LoVo (cell line): ENCODE measurements around the gene AHR.

Experiments
- DNase-seq: peaks from one replicate; pipeline ENCODE4 v3.0.0-alpha.2; 2016; ENCODE audit warnings: low spot score

Gene AHR

DNA sequence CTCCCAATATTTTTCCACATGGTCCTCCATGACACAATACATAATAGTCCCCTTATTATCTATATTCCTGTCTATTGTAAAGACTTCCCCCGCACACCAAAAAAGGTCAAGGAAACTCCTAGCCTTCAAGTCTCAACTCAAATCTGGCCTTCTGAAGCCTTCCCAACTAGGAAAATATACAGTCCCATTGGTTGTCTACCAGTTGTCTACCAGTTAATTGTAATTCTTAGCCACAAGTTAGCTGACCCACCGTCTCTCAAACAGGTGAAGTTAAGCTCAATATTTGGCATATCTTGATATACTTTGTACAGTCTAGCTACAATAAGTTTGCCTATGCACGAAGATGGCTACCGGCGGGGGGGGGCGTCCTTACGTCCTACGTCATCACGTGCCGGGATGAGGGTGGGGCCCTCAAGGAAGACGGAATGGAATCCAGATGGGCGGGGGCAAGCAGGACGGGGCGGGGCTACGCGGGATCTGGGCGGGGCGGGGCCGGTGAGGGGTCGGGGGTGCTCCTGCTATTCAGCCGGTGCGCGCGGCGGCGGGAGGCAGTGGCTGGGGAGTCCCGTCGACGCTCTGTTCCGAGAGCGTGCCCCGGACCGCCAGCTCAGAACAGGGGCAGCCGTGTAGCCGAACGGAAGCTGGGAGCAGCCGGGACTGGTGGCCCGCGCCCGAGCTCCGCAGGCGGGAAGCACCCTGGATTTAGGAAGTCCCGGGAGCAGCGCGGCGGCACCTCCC lies at the start of gene AHR:
AHR (plus strand) TSS at position 551 of the 738 bp plus-strand sequence. CDS start 613 bp downstream, outside the sequence.
- DNase-seq, result peak; percentile 97

GRCh38 chr7:17253885-17254284 lies 44.6 kb upstream of the AHR start:
- no peak for DNase-seq

DNA sequence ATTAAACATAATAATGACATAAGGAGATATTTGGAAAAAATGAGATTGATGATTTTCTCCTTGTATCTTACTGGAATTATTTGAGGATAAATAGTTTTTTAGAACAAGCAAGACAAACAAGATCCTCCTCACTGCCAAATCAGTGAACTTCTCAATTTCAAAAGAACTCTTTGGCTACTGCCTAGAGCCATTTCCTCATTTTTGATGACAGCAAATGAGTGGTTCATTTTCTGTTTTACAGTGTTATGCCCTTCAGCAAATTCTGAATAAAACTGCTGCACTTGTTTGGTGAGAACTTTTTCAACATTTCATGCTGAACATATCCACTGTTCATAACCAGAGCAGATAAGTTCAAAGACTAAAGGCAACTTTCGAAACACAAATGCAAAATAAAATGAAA lies 42.5 kb upstream of the AHR start:
- no peak for DNase-seq

- DNase-seq, result no peak
Observed at GRCh38 chr7:17256375-17256774, 42.1 kb upstream of the AHR start.

DNA sequence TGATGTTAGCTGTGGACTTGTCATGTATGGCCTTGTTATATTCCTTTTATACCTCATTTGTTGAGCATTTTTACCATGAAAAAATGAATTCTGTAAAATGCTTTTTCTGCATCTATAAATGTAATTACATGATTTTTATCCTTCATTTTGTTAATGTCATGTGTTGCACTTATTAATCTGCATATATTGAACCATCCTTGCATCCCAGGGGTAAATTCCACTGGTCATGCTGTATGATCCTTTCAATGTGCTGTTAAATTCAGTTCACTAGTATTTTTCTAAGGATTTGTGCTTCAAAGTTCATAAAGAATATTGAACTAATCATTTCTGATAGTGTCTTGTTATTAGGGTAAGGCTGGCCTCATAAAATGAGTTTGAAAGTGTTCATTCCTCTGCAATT lies 31.9 kb upstream of the AHR start:
- no peak for DNase-seq

GRCh38 chr7:17269341-17270221 lies 28.9 kb upstream of the AHR start:
- no peak for DNase-seq

- peak; percentile 30 for DNase-seq
Observed at GRCh38 chr7:17274551-17275245, 23.8 kb upstream of the AHR start.

DNA sequence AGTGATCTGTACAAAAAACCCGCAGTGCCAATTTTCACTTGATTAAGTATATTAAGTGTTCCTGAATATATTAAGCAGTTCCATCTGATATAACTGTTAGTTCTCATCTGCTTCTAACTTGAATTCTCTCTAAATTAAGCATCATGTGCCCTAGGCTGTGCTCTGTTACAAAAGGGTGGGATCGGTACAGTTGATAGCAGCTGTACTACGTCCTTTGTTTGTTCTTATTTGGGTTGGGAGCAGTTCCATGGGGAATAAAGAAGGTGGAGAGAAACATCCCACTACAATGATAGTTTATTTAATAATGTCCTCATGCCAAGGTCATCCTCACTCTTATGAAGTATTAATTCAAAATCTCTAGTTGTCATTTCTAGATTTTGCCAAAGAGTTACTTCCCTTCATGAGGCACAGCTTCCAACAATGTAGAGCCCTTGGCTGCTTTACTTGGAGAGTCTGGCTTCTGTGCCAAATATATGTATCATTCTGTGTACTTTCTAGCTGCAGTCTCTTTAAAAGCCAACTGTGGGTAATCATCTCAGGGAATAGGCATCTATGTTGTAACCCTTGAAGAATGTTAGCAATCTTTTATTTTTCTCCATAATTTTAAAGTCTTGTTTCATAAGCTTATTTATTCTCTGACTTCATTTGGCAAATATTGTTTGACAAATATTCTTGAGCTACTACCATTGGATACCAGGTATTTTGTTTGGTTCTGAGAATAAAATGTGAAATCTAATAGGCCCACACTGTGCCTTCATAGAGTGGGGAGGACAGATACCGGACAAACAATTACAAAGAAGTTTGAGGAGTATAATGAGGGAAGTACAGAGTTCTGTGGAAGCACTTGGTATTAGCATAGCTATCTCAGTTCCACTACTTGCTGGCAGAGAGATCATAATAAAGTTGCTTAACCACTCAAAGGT lies 22.4 kb upstream of the AHR start:
- peak; percentile 42 for DNase-seq

- no peak for DNase-seq
Observed at GRCh38 chr7:17279061-17279460, 19.4 kb upstream of the AHR start.

GRCh38 chr7:17289074-17289645 lies 9.3 kb upstream of the AHR start:
- no peak for DNase-seq

- DNase-seq, result no peak
Observed at GRCh38 chr7:17292843-17293242, 5.6 kb upstream of the AHR start.

DNA sequence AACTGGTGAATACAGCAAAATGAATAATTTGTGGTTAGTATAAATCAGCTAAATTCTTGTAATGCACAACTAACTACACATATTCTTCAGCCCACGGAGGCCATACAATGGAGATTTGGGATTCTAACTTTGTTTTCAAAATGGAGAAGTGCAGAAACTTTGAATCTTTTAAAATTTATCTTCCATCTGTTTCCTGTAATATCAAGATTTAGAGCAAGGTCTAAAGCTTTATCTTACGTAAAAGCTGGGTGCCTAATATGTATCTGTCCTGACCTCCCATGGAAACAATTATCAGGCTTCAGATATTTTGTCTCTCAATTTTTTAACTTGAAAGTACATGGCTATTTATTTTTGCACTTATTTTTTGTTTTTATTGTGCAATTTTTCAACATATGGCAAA lies 5.0 kb upstream of the AHR start:
- no peak for DNase-seq

GRCh38 chr7:17297243-17297642 lies 1.2 kb upstream of the AHR start:
- peak; percentile 37 for DNase-seq

DNA sequence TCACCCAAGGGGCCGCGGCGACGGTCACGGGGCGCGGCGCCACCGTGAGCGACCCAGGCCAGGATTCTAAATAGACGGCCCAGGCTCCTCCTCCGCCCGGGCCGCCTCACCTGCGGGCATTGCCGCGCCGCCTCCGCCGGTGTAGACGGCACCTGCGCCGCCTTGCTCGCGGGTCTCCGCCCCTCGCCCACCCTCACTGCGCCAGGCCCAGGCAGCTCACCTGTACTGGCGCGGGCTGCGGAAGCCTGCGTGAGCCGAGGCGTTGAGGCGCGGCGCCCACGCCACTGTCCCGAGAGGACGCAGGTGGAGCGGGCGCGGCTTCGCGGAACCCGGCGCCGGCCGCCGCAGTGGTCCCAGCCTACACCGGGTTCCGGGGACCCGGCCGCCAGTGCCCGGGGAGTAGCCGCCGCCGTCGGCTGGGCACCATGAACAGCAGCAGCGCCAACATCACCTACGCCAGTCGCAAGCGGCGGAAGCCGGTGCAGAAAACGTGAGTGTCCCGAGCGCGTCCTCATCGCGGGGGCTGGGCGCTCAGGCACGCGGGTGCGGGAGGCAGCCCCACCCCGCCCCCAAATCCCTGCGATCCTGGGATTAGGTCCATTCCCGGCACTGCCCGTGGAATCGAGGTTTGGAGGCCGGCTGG lies 509 bp downstream of the AHR start:
- DNase-seq, result peak; percentile 52

- DNase-seq, result peak; percentile 37
Observed at GRCh38 chr7:17299483-17299991, 1.1 kb downstream of the AHR start.

GRCh38 chr7:17300012-17300411 lies 1.6 kb downstream of the AHR start:
- DNase-seq, result no peak

GRCh38 chr7:17300437-17300836 lies 2.0 kb downstream of the AHR start:
- DNase-seq, result no peak

- DNase-seq, result peak; percentile 69
Observed at GRCh38 chr7:17301471-17302456, 3.3 kb downstream of the AHR start.

DNA sequence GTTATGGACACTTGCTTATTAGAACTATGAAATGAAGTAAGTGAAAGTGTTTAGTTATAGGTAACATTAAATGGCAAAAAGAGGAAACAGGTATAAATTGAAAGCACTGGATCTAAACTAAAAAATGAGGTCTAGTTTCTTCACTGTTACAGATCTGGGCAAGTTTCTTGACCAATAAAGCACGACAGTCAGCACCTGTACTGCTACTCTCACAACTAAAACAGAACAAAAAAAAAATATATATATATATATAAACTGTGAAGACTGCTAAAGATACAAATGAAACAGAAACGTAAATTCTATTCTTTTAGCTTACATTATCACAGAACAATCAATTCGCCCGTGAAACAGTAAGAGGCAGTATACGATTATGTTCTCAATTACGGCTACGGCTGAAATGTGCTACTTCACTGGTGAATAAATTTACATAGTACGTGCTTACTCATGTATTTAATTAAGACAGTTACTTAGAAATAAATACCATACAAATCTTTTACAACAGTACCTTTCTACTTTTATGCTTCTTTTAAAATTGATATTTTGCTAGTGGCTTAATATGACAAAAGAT lies 4.2 kb downstream of the AHR start:
- no peak for DNase-seq
